Hippocampal formation (tissue), 2 donors: ENCODE results near the gene GATAD2A.

Source experiments
- DNase-seq, 2 donors: peaks; one replicate each; lab custom pipeline; 2025; lab: John Stamatoyannopoulos, UW

The GATAD2A gene

DNA sequence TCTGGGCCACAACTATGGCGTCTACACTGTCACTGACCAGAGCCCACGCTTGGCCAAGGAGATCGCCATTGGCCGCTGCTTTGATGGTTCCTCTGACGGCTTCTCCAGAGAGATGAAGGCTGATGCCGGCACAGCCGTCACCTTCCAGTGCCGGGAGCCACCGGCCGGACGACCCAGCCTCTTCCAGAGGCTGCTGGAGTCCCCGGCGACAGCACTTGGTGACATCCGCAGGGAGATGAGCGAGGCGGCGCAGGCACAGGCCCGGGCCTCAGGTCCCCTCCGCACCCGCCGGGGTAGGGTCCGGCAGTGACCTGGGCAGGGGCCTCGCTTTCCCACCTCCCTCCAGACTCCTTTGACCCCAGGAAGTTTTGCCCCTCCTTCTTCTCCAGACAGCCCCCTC is 140.2 kb downstream of the GATAD2A start:
- no peak for DNase-seq

GRCh38 chr19:19546751-19547162 is 141.3 kb downstream of the GATAD2A start:
- no peak for DNase-seq

DNA sequence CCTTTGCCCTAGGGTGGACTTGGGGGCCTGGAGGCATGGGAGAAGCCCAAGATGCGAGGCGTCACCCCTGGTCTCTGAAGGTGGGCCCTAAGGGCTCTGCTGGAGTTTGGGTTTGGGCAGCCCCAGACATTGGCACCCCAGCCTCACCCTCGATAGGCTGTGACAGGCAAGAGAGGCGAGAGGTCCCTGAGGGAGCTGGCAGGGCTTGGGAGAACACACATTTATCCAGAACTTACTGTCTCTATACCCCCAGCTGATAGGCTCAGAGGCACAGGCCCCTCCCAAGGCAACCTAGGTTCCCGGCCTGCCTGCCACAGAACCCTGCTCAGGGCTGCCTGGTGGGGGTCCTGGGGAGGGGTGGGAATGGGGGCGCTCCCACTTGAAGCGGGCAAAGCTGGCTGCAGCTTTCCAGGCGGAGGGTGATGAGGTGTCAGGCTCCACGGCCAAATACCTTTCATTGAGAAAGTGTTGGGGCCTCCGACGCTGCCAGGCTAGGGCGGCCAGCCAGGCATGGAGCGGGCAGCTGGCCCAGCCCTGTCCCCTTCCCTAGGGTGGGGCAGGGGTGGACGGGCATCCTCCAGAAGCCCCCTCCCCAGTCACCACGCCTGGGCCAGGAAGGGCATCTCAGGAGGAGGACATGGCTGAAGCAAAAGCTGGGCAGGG is 142.3 kb downstream of the GATAD2A start:
- no peak for DNase-seq

DNA sequence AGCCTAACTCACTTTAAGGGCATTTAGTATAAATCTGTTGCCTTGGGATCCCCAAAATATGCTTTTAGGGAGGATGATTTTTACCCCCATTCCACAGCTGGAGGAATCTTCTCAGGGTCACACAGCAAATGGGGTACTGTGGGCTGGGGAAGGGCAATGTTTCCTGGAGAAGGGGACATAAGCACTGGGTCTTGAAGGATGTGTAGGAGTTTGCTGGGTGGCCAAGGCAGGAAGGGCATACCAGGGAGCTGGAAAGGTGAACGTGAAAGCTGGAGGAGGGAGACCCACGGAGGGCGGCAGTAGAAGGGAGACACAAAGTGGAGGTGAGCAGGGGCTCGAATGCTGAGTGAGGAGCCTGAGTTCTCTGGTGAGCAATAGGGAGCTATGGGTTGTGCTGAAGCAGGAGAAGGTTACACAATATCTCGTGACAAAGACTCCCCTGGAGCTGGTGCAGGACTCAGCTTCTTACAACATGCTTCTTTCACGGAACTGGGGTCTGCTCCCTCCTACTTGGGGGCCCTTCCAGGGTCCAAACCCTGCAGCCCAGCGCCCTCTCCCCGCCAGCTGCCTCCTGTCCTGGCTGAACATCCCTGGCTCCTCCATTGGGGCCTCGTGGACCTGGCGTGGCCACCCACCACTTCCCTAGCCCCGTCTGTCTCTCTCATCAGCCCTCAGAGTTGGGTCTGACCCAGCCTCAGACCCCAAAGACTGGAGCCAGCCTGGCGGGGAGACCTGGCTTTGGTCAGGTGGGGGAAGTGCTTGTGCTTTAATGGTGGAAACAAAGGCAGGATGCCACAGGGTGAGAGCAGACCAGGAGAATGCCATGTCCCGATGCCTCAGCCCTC is 143.7 kb downstream of the GATAD2A start:
- DNase-seq: no peak

DNA sequence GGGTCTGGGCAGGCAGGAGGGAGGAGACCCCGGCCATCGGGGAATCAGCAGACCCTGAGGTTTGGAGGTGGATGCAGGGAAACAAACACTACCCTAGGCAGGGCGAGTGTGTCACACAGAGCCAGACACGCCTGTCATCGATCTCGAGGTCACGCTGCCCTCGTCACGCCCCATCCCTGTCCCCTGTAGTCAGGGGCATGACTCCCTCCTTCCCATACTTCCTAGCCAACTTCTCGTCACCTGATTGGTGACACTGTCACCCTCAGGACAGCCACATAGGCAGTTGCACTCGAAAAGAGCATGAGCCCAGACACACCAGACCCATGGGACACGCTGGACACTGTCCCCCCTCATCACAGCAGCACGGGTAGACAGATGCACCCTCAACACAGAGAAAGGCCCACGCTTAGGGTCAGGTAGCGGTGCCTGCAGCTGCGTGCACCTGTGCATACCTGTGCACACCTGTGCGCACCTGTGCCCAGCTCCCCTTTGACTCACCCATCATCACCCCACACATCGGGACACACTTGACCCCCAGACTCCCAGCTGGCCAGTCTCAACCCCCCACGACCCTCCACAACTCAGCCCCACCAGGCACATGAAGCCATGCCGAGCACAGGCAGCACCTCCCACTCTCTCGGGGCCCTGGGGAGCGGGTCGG is 144.5 kb downstream of the GATAD2A start:
- no peak for DNase-seq

DNA sequence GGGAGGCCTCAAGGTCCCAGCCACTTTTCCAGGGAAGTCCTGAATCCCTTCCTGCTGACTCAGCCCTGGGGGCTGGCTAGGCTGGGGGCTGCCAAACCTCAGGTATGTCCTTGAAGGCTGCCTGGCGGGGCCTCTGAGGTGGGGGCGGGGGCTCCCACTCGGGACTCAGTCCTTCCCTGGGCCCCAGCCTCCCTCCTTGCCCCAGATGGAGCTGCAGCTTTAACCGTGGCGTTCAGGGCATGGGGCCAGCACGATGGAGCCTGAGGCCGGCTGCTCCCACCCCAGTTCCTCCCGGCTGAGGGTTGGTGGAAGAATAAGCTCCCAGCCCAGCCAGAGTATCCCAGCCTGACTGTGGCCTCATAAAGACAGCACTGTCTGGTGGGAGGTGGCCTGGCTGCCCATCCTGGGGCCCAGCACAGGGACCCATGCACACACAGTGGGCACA is 145.0 kb downstream of the GATAD2A start:
- no peak for DNase-seq

DNA sequence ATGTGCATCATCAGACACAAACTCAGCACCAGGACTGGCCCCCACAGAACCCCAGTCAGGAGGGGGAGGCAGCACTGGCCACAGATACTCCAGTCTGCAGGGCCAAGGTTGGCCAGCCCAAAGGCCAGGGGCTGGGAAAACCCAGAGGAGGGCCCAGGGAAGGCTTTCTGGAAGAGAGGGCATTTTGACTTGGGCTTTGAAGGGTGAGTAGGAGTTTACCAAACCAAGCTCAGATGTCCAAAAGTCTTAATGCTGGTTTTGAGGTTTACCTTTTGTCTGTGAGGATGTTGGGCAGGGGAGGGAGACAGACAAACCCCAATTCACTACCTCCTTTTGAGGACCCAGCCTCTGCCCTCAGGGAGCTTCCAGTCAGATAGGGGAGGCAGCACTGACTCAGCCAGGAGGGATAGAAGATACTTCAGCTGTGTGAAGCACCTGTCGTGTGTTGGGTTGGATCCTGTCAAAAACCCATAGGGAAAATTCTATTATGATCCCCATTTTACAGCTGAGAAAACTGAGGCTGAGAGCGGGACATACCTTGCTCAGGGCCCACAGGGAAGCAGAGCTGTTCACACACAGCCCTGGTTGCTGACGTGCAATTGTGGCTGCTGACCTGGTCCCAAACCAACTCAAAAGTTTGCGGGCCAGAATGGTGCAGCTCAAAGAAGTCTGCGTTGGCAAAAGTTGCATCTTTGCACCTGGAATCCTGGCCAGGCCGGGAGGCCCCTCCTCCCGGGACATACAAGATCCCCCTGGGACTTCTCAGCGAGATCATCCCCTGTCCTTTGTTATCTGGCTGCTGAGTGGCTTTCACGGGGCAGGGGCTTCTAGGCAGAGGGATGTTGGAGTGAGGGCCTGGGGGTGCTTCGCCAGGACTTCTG is 145.7 kb downstream of the GATAD2A start:
- DNase-seq: no peak

DNA sequence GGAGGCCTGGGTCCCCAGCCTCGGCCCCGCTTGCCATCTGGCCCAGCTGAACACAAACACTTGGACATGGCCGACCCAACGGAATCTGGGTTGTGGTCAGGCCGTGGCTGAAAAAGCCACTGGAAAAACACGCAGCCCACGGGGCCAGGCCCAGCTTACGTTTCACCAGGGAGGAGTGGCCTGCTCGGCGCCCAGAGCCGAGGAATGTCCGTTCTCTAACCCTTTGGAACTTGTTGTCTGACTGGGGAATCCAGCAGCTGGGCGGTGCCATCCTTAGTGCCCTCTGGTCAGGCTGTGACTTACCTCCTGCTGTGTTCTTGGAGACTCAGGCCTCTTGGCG is 146.3 kb downstream of the GATAD2A start:
- no peak for DNase-seq

GRCh38 chr19:19552798-19553197 is 147.3 kb downstream of the GATAD2A start:
- DNase-seq: no peak

DNA sequence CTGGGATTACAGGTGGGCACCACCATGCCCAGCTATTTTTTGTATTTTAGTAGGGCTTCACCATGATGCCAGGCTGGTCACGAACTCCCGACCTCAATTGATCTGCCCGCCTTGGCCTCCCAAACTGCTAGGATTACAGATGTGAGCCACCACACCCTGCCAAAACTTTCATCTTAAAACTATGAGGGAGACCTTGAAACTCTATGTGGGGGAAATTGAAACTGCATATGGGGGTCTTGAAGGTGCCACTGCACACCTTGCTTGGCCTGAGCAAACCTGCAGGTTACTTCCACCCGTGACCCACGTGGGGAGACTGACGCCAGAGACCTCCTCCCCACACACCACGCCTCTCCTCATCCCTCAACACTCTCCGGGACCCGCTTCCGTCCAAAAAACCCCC is 148.2 kb downstream of the GATAD2A start:
- DNase-seq: no peak

- no peak for DNase-seq
Observed at GRCh38 chr19:19554074-19555023, 148.9 kb downstream of the GATAD2A start.

GRCh38 chr19:19558055-19558454 is 152.6 kb downstream of the GATAD2A start:
- no peak for DNase-seq
